SK-N-SH (cell line): ENCODE measurements around the gene AP2A2. TPM values are rescaled to one million over a fixed set of nuclear protein-coding genes. Genes with fewer than 3 reads are reported as not detected.

Source experiments
- CTCF ChIA-PET: fragments of 300-600, 350-600 bp; formaldehyde crosslinking; extraction: SDS; loops from one replicate; lab custom pipeline; 2021; lab: Yijun Ruan, JAX
- POLR2A ChIA-PET: fragments of 350-600 bp; sonication (Branson Sonifier 250); formaldehyde crosslinking; extraction: SDS; loops from one replicate; lab custom pipeline; 2020; ENCODE audit warnings: antibody characterized with exemption, inconsistent platforms; lab: Yijun Ruan, JAX
- DNase-seq: peaks from one replicate; pipeline ENCODE4 v3.0.0; 2012
- H2AFZ ChIP-seq: fragments of 200-600 bp; sonication (generic); 2 replicates; pipeline ENCODE4 v1.8.1; 2016; ENCODE audit warnings: antibody characterized with exemption, mild to moderate bottlenecking, low read depth
- H3F3A ChIP-seq: fragments of 200-600 bp; sonication (generic); replicated peaks from 2 replicates; pipeline ENCODE3; 2016; ENCODE audit warnings: antibody characterized with exemption, mild to moderate bottlenecking; ENCODE audit not compliant: insufficient read depth
- H3K27ac ChIP-seq, 2 experiments: fragments of 200-500 bp in 1 of 2; fragments of 200-600 bp in 1 of 2; sonication (Bioruptor generic) in 1 of 2; sonication (generic), shearing (Covaris generic) in 1 of 2; 2 replicates each; pipeline versions ENCODE4 v1.5.1 to v1.6.1; 2014 to 2016; ENCODE audit warnings: low read depth in 2 of 2, inconsistent platforms in 1 of 2, low read length in 1 of 2, mild to moderate bottlenecking in 1 of 2, mixed read lengths in 1 of 2
- H3K27me3 ChIP-seq: fragments of 200-600 bp; sonication (generic), shearing (Covaris generic); 2 replicates; pipeline ENCODE4 v1.6.1; 2016; ENCODE audit warnings: mixed run types; ENCODE audit not compliant: insufficient read depth
- H3K36me3 ChIP-seq, 2 experiments: fragments of 200-500 bp in 1 of 2; fragments of 200-600 bp in 1 of 2; sonication (Bioruptor generic) in 1 of 2; sonication (generic) in 1 of 2; replicated peaks in 1 of 2; 2 replicates each; pipeline versions ENCODE3 to v1.5.1; 2014 to 2016; ENCODE audit warnings: low read length in 1 of 2, mild to moderate bottlenecking in 1 of 2; ENCODE audit not compliant: insufficient read depth in 2 of 2, control insufficient read depth in 1 of 2
- H3K4me1 ChIP-seq, 2 experiments: fragments of 200-500 bp in 1 of 2; fragments of 200-600 bp in 1 of 2; sonication (Bioruptor generic) in 1 of 2; sonication (generic), shearing (Covaris generic) in 1 of 2; 2 replicates each; pipeline versions ENCODE4 v1.5.1 to v1.6.1; 2014 to 2016; ENCODE audit warnings: low read depth in 1 of 2, low read length in 1 of 2, mixed run types in 1 of 2; ENCODE audit not compliant: insufficient read depth in 2 of 2, control insufficient read depth in 1 of 2
- H3K4me2 ChIP-seq: fragments of 200-600 bp; sonication (generic), shearing (Covaris generic); 2 replicates; pipeline ENCODE4 v1.6.1; 2017; ENCODE audit warnings: mixed run types
- H3K4me3 ChIP-seq, 2 experiments: fragments of 200-500 bp in 1 of 2; fragments of 200-600 bp in 1 of 2; sonication (Bioruptor generic) in 1 of 2; sonication (generic), shearing (Covaris generic) in 1 of 2; 2 replicates each; pipeline versions ENCODE4 v1.5.1 to v1.8.1; 2014 to 2016; ENCODE audit warnings: low read depth in 2 of 2, inconsistent platforms in 1 of 2, low read length in 1 of 2, mild to moderate bottlenecking in 1 of 2, mixed read lengths in 1 of 2, moderate library complexity in 1 of 2
- H3K79me2 ChIP-seq: fragments of 200-600 bp; sonication (generic); 2 replicates; pipeline ENCODE4 v1.8.1; 2017; ENCODE audit warnings: mild to moderate bottlenecking; ENCODE audit not compliant: insufficient read depth
- H3K9ac ChIP-seq: fragments of 200-600 bp; sonication (generic); 2 replicates; pipeline ENCODE4 v1.6.1; 2017; ENCODE audit warnings: mixed run types
- H3K9me2 ChIP-seq: fragments of 200-600 bp; sonication (generic); 2 replicates; pipeline ENCODE4 v1.6.1; 2017; ENCODE audit warnings: mixed run types
- H3K9me3 ChIP-seq: fragments of 200-600 bp; sonication (generic); 2 replicates; pipeline ENCODE4 v1.6.1; 2017; ENCODE audit warnings: mixed run types, mild to moderate bottlenecking, moderate library complexity
- H4K20me1 ChIP-seq: fragments of 200-600 bp; sonication (generic); 2 replicates; pipeline ENCODE4 v1.6.1; 2017; ENCODE audit warnings: mild to moderate bottlenecking, mixed run types; ENCODE audit not compliant: insufficient read depth
- ELF1 ChIP-seq: IDR thresholded peaks from 2 replicates; pipeline ENCODE4 v1.4.0; 2012
- EP300 ChIP-seq, 2 experiments: IDR thresholded peaks; 2 replicates each; pipeline versions ENCODE4 v1.4.0 to v1.6.1; 2012; ENCODE audit warnings: borderline replicate concordance in 1 of 2, low read depth in 1 of 2, low read length in 1 of 2
- FOSL2 ChIP-seq: IDR thresholded peaks from 2 replicates; pipeline ENCODE4 v1.4.0; 2012; ENCODE audit warnings: low read depth, mild to moderate bottlenecking, moderate library complexity, borderline replicate concordance
- FOXJ3 ChIP-seq: sonication (generic); formaldehyde crosslinking; IDR thresholded peaks from 2 replicates; pipeline ENCODE4 v1.5.1; 2020; ENCODE audit warnings: mild to moderate bottlenecking, missing genetic modification reagents
- NFIC ChIP-seq: IDR thresholded peaks from 2 replicates; pipeline ENCODE4 v1.4.0; 2012; ENCODE audit warnings: borderline replicate concordance
- NRF1 ChIP-seq: IDR thresholded peaks from 2 replicates; pipeline ENCODE4 v1.6.1; 2012; ENCODE audit warnings: low read depth, mild to moderate bottlenecking, low read length
- POLR2AphosphoS5 ChIP-seq: IDR thresholded peaks from 2 replicates; pipeline ENCODE4 v1.6.1; 2012; ENCODE audit warnings: low read depth, low read length
- RXRA ChIP-seq: IDR thresholded peaks from 2 replicates; pipeline ENCODE4 v1.4.0; 2012; ENCODE audit warnings: low read depth, mild to moderate bottlenecking, borderline replicate concordance
- TAF1 ChIP-seq: IDR thresholded peaks from 2 replicates; pipeline ENCODE4 v1.6.1; 2012; ENCODE audit warnings: low read depth, mild to moderate bottlenecking, low read length, moderate library complexity, borderline replicate concordance
- YY1 ChIP-seq: IDR thresholded peaks from 2 replicates; pipeline ENCODE4 v1.4.0; 2012; ENCODE audit warnings: low read depth, mild to moderate bottlenecking
- WGBS: methylation state at CpG from one replicate; pipeline ENCODE4 v1.1.6; 2017; ENCODE audit warnings: low lambda C conversion rate; 5-methylcytosine and 5-hydroxymethylcytosine counted together
- polyA plus RNA-seq, 3 experiments: library from polyadenylated mRNA; depleted of rRNA; stranded (reverse); fragments of >200 nt; gene quantifications; 2 replicates each; pipeline ENCODE4 v1.2.3, GENCODE V29; 2012
- TF ChIP-seq, protein P1 (sequence below): IDR thresholded peaks from 2 replicates; pipeline ENCODE4 v1.6.1; 2012; ENCODE audit warnings: mild to moderate bottlenecking, low read depth, low read length, moderate library complexity
- TF ChIP-seq, protein P2 (sequence below): fragments of 150-350 bp; IDR thresholded peaks from 2 replicates; pipeline ENCODE4 v1.6.1; 2016; ENCODE audit warnings: mild to moderate bottlenecking, low read depth, low read length

Gene AP2A2
- polyA plus RNA-seq, 1 of the 3 experiments (the other 2 are of a cell fraction), result 42.7 TPM

DNA sequence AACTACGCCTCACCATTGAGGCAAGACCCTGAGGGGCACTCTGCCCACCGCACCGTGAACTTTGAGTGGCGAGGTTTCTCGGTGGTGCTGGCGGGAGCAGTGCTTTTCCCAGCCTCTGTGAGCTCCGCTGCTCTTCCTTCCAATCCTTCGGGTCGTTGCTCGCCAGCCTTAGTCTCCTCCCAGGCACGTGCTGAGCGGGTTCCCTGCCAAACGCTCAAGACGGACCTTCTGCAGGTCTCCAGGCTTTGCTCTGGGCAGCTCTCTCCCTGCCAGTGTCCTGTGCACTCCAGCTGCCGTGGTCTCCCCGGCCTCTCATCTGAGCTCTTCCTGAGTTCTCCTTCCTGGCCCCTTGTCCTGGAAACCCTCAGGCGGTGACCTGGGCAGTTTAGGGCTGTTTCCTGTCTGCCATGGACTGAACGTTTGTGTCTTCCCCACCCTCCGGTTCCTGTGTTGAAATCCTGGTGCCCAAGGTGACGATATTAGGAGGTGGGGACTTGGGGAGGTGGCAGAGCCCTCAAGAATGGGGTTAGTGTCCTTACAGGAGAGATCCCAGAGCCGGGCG lies 122.0 kb downstream of the AP2A2 start:
- no peaks in the 10 kb centered on the region for H4K20me1 ChIP-seq
- H3K79me2 ChIP-seq, result no peaks in the 10 kb centered on the region
- WGBS, result 56% methylated on average over 19 of the region's 22 CpGs
- peaks cover 0 to 3% of the 10 kb centered on the region in 2 experiments; a peak in 1 of 4 replicates for H3K4me1 ChIP-seq
- H3K9ac ChIP-seq, result no peak overlapping the region
- H3K4me2 ChIP-seq, result no peak overlapping the region
- no peaks in the 10 kb centered on the region for H3K9me2 ChIP-seq
- no peak overlapping the region for H3K27ac ChIP-seq
- no peaks in the 10 kb centered on the region for H3K36me3 ChIP-seq
- DNase-seq, result no peak
- H3K27me3 ChIP-seq, result no peaks in the 10 kb centered on the region; the same call in 1 of the 2 replicates
- no peaks in the 10 kb centered on the region for H3K9me3 ChIP-seq
- TF ChIP-seq RXRA, result no peak
- TF ChIP-seq POLR2AphosphoS5, result no peak
- TF ChIP-seq NRF1, result no peak
- no peak for TF ChIP-seq EP300 (IDR thresholded peaks at IDR 0.05; ENCODE audit: borderline replicate concordance in 1 of 2, low read depth in 1 of 2, low read length in 1 of 2)
- no peak for TF ChIP-seq NFIC
- TF ChIP-seq ELF1, result no peak
- no peak for TF ChIP-seq YY1
- no peak overlapping the region for H3K4me3 ChIP-seq
- no peaks in the 10 kb centered on the region for H3F3A ChIP-seq
- H2AFZ ChIP-seq, result no peak overlapping the region
- ChIA-PET POLR2A (no interaction called here), CTCF (interaction anchor here (1.4 to 1.7 kb wide), 2 partner anchors 123 to 197 kb away, joined by 3 to 5 read pairs; no protein-coding TSS in a partner anchor)

DNA sequence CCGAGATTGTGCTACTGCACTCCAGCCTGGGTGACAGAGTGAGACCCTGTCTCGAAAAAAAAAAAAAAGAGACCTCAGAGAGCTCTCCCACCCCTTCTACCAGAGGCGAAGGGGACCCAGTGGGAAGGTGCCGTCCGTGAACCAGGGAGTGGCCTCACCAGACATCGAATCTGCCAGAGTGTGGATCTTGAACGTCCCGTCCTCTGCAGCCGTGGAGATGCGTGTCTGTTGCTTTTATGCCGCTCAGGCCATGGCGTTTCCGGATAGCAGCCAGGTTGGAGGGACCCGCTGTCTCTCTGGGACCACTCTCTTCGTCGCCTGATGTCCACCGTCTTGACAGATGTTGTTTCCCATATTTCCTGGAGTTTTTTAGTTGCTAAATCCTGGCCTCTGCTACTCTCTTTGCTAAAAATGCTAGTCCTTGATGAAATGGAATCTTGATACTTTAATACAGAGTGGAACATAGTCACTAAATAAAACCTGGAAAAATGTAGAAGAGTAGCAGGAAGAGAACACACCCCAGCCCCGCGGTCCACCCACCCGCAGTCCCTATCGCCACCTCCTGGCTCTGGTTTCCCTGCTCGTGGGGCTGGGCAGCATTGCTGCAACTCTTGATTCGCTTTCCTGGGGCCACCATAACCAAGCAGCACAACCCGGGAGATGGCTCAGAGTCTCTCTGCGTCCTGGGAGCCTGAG lies 122.9 kb downstream of the AP2A2 start:
- Histone ChIP-seq H3K27ac (no peak overlapping the region), H3K9me2 (no peaks in the 10 kb centered on the region), H3K27me3 (no peaks in the 10 kb centered on the region; the same call in 1 of the 2 replicates), H4K20me1 (no peaks in the 10 kb centered on the region), H3K4me3 (no peak overlapping the region), H3K4me1 (peaks cover 0 to 8% of the 10 kb centered on the region in 2 experiments; a peak in 1 of 4 replicates), H2AFZ (no peak overlapping the region), H3K36me3 (no peaks in the 10 kb centered on the region), H3K9me3 (no peaks in the 10 kb centered on the region), H3F3A (no peaks in the 10 kb centered on the region), H3K79me2 (no peaks in the 10 kb centered on the region), H3K9ac (no peak overlapping the region), H3K4me2 (no peak overlapping the region)
- POLR2A ChIA-PET, result no interaction called here
- peak; percentile 39 for DNase-seq
- WGBS, result 72% methylated on average over 25 of the region's 25 CpGs
- CTCF ChIA-PET, result interaction anchor here (1.4 kb wide), 1 partner anchor 124 kb away, joined by 3 read pairs; no protein-coding TSS in a partner anchor
- TF ChIP-seq, protein P1, sequence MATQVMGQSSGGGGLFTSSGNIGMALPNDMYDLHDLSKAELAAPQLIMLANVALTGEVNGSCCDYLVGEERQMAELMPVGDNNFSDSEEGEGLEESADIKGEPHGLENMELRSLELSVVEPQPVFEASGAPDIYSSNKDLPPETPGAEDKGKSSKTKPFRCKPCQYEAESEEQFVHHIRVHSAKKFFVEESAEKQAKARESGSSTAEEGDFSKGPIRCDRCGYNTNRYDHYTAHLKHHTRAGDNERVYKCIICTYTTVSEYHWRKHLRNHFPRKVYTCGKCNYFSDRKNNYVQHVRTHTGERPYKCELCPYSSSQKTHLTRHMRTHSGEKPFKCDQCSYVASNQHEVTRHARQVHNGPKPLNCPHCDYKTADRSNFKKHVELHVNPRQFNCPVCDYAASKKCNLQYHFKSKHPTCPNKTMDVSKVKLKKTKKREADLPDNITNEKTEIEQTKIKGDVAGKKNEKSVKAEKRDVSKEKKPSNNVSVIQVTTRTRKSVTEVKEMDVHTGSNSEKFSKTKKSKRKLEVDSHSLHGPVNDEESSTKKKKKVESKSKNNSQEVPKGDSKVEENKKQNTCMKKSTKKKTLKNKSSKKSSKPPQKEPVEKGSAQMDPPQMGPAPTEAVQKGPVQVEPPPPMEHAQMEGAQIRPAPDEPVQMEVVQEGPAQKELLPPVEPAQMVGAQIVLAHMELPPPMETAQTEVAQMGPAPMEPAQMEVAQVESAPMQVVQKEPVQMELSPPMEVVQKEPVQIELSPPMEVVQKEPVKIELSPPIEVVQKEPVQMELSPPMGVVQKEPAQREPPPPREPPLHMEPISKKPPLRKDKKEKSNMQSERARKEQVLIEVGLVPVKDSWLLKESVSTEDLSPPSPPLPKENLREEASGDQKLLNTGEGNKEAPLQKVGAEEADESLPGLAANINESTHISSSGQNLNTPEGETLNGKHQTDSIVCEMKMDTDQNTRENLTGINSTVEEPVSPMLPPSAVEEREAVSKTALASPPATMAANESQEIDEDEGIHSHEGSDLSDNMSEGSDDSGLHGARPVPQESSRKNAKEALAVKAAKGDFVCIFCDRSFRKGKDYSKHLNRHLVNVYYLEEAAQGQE, result no peak
- no peak for TF ChIP-seq FOXJ3 (CRISPR knock-in tag)
- TF ChIP-seq ELF1, result no peak
- no peak for TF ChIP-seq RXRA
- no peak for TF ChIP-seq POLR2AphosphoS5
- TF ChIP-seq, protein P2, sequence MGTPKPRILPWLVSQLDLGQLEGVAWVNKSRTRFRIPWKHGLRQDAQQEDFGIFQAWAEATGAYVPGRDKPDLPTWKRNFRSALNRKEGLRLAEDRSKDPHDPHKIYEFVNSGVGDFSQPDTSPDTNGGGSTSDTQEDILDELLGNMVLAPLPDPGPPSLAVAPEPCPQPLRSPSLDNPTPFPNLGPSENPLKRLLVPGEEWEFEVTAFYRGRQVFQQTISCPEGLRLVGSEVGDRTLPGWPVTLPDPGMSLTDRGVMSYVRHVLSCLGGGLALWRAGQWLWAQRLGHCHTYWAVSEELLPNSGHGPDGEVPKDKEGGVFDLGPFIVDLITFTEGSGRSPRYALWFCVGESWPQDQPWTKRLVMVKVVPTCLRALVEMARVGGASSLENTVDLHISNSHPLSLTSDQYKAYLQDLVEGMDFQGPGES, result no peak
- TF ChIP-seq TAF1, result no peak
- no peak for TF ChIP-seq FOSL2
